ENCODE results near the gene CDC40. TPM values are rescaled to one million over a fixed set of nuclear protein-coding genes. Genes with fewer than 3 reads are reported as not detected.

CDC40 gene
- total RNA-seq, 1 experiment from 2014 or later: 22.7 TPM

- Mint-ChIP-seq H3K4me3 (ENCODE audit: low read depth, unreplicated experiment) (no peak overlapping the region), H3K27ac (ENCODE audit: unreplicated experiment) (no peak overlapping the region), H3K27me3 (ENCODE audit: unreplicated experiment) (no peaks in the 10 kb centered on the region), H3K36me3 (ENCODE audit: insufficient read depth, unreplicated experiment) (no peaks in the 10 kb centered on the region), H3K4me1 (ENCODE audit: low read depth, unreplicated experiment) (no peaks in the 10 kb centered on the region), H3K9me3 (ENCODE audit: low read depth, unreplicated experiment) (no peaks in the 10 kb centered on the region)
- TF ChIP-seq, protein P1, sequence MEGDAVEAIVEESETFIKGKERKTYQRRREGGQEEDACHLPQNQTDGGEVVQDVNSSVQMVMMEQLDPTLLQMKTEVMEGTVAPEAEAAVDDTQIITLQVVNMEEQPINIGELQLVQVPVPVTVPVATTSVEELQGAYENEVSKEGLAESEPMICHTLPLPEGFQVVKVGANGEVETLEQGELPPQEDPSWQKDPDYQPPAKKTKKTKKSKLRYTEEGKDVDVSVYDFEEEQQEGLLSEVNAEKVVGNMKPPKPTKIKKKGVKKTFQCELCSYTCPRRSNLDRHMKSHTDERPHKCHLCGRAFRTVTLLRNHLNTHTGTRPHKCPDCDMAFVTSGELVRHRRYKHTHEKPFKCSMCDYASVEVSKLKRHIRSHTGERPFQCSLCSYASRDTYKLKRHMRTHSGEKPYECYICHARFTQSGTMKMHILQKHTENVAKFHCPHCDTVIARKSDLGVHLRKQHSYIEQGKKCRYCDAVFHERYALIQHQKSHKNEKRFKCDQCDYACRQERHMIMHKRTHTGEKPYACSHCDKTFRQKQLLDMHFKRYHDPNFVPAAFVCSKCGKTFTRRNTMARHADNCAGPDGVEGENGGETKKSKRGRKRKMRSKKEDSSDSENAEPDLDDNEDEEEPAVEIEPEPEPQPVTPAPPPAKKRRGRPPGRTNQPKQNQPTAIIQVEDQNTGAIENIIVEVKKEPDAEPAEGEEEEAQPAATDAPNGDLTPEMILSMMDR (IDR thresholded peaks at IDR 0.05; ENCODE audit: unreplicated experiment): no peak
- no TSS peak for BruUV-seq (replicated peaks)
- intact Hi-C loops (cut with micrococcal nuclease; ENCODE audit: unreplicated experiment): no loop called here
- CTCF ChIA-PET: no interaction called here
- DNase-seq: no peak
Measured at GRCh38 chr6:110191477-110191876, 11.2 kb downstream of the CDC40 start.

- Mint-ChIP-seq H3K4me3 (ENCODE audit: low read depth, unreplicated experiment) (no peak overlapping the region), H3K9me3 (ENCODE audit: low read depth, unreplicated experiment) (no peaks in the 10 kb centered on the region), H3K4me1 (ENCODE audit: low read depth, unreplicated experiment) (no peaks in the 10 kb centered on the region), H3K27ac (ENCODE audit: unreplicated experiment) (no peak overlapping the region), H3K27me3 (ENCODE audit: unreplicated experiment) (no peaks in the 10 kb centered on the region), H3K36me3 (ENCODE audit: insufficient read depth, unreplicated experiment) (no peaks in the 10 kb centered on the region)
- TF ChIP-seq, protein P1 (IDR thresholded peaks at IDR 0.05; ENCODE audit: unreplicated experiment): no peak
- DNase-seq: no peak
- no TSS peak for BruUV-seq (replicated peaks)
- intact Hi-C loops (cut with micrococcal nuclease; ENCODE audit: unreplicated experiment): no loop called here
- CTCF ChIA-PET: interaction anchor here (0.6 kb wide), 1 partner anchor 9 kb away, joined by 5 read pairs; no protein-coding TSS in a partner anchor
Measured at GRCh38 chr6:110195639-110196038, 15.4 kb downstream of the CDC40 start.

GRCh38 chr6:110196874-110197273 lies 16.6 kb downstream of the CDC40 start:
- TF ChIP-seq, protein P1 (IDR thresholded peaks at IDR 0.05; ENCODE audit: unreplicated experiment): no peak
- no peaks in the 10 kb centered on the region for H3K27me3 Mint-ChIP-seq (ENCODE audit: unreplicated experiment)
- CTCF ChIA-PET: no interaction called here
- intact Hi-C loops (cut with micrococcal nuclease; ENCODE audit: unreplicated experiment): no loop called here
- no peaks in the 10 kb centered on the region for H3K9me3 Mint-ChIP-seq (ENCODE audit: low read depth, unreplicated experiment)
- no peaks in the 10 kb centered on the region for H3K36me3 Mint-ChIP-seq (ENCODE audit: insufficient read depth, unreplicated experiment)
- no TSS peak for BruUV-seq (replicated peaks)
- H3K27ac Mint-ChIP-seq (ENCODE audit: unreplicated experiment): no peak overlapping the region
- no peak overlapping the region for H3K4me3 Mint-ChIP-seq (ENCODE audit: low read depth, unreplicated experiment)
- DNase-seq: no peak
- no peaks in the 10 kb centered on the region for H3K4me1 Mint-ChIP-seq (ENCODE audit: low read depth, unreplicated experiment)

GRCh38 chr6:110198561-110198960 lies 18.3 kb downstream of the CDC40 start:
- no peaks in the 10 kb centered on the region for H3K36me3 Mint-ChIP-seq (ENCODE audit: insufficient read depth, unreplicated experiment)
- no peaks in the 10 kb centered on the region for H3K4me1 Mint-ChIP-seq (ENCODE audit: low read depth, unreplicated experiment)
- H3K4me3 Mint-ChIP-seq (ENCODE audit: low read depth, unreplicated experiment): no peak overlapping the region
- H3K9me3 Mint-ChIP-seq (ENCODE audit: low read depth, unreplicated experiment): no peaks in the 10 kb centered on the region
- no peak overlapping the region for H3K27ac Mint-ChIP-seq (ENCODE audit: unreplicated experiment)
- CTCF ChIA-PET: interaction anchor here (1.0 kb wide), 1 partner anchor 16 kb away, joined by 3 read pairs; no protein-coding TSS in a partner anchor
- H3K27me3 Mint-ChIP-seq (ENCODE audit: unreplicated experiment): no peaks in the 10 kb centered on the region
- intact Hi-C loops (cut with micrococcal nuclease; ENCODE audit: unreplicated experiment): no loop called here
- TF ChIP-seq, protein P1 (IDR thresholded peaks at IDR 0.05; ENCODE audit: unreplicated experiment): no peak
- DNase-seq: no peak
- no TSS peak for BruUV-seq (replicated peaks)
